ENCODE results near the gene SLMAP.
A peak's percentile ranks its signal among the peaks of the same experiment; 100 is the strongest.

SLMAP gene, protein sequence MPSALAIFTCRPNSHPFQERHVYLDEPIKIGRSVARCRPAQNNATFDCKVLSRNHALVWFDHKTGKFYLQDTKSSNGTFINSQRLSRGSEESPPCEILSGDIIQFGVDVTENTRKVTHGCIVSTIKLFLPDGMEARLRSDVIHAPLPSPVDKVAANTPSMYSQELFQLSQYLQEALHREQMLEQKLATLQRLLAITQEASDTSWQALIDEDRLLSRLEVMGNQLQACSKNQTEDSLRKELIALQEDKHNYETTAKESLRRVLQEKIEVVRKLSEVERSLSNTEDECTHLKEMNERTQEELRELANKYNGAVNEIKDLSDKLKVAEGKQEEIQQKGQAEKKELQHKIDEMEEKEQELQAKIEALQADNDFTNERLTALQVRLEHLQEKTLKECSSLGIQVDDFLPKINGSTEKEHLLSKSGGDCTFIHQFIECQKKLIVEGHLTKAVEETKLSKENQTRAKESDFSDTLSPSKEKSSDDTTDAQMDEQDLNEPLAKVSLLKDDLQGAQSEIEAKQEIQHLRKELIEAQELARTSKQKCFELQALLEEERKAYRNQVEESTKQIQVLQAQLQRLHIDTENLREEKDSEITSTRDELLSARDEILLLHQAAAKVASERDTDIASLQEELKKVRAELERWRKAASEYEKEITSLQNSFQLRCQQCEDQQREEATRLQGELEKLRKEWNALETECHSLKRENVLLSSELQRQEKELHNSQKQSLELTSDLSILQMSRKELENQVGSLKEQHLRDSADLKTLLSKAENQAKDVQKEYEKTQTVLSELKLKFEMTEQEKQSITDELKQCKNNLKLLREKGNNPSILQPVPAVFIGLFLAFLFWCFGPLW

DNA sequence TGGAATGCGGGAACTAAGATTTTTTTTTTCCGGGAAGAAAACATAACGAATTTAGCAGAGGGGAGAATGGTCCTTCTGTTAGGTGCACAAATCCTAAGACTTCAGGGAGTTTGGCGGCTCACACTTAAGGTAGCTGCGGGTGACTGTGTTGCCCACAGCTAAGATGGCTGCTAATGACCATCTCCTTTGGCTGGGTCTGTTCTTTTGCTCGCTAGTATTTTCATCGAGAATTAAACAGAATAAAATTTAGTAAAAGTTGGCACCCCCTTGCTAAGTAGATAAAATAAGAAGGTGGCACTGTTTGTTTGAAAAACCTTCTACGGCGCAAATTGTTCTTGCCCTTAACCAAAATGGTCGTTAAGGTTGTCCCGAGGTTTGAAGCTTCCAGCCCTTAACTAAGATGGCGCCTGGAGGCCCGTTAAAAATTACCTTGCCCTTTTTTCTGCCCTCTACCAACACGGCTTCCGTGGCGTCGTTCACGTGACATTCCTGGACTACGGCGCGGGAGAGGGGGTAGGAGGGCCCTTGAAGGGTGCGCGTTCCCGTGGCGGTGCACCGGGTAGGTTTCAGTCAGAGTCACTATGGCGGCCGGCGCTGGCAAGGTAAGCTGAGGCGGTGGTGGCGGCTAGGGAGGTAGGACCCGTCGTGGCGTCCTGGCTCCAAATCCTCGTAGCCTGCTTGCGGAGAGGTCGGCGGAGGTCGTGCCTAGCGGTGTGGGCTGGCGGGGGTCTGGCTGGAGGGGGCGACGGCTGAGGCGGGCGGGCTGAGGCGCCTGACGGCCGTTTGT is at the start of gene SLMAP:
TSS of gene SLMAP (plus strand) at position 569 of the 787 bp plus-strand sequence. CDS start 1,343 bp downstream, outside the sequence.
- peak; percentile 71 for DNase-seq

DNA sequence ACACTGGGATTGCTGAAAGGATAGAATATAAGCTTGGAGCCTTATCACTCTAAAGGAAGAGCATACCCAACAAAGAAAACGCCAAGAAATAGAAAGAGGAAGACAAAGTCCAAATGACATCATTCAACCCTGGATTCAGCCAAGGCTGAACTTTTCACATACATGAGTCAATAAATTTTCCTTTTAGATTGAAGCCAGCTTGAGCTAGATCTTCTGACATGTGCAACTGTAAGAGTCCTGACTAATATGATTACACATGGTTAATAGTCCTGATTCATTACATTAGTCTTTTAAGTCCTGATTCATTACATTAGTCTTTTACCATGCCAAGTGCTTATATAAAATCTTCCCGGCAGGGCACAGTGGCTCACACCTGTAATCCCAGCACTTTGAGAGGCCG is 49.6 kb upstream of the SLMAP start:
- no peak for DNase-seq

DNA sequence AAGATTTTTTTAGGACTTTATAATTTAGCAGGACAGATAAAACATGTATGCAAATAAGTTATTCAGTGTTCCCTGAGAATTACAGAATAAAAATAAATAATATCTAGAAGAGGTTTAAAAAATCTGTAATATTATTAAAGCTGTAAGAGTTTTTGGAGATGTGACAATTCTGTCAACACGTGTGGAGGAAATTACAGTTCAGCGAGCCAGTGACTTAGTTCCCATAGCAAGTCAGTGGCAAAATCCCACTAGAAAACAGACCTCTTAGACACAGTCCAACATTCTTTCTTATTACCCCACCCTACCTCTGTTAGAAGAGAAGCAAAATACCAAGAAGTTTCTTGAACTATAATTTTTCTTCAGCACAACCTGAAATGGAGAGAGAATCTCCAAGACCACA is 47.1 kb upstream of the SLMAP start:
- DNase-seq: no peak

DNA sequence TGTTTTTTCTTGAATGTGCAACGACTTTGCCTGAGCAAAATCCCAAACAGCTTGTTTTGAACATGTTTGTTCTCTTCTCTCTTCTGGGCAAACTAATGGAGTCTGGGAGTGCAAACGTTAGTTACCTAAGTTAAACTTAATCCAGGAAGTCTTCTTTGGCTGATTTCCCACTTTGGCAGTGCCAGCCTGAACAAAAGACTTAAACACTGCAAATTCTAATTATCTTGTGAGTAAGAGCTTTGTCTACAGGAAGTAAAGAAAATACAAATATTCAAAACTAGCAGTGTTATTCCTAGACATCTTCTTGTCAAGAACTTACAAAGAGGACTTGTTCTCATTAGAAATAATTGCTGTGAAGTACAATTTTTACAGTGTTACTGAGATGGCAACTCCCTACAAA is 46.5 kb upstream of the SLMAP start:
- DNase-seq: no peak

DNA sequence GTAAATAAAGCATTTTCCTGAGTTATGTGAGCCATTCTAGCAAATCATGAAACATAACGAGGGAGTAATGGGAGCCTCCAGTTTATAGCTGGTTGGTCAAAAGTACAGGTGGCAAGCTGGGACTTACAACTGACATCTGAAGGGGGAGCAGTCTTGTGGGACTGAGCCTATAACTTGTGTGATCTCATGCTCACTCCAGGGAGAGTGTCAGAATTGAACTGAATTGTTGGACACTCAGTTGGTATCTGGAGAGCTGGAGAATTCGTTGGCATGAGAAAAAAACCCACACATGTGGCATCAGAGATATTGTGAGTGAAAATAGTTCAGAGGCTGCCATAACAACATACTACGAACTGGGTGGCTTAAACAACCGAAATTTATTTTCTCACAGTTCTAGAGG is 40.4 kb upstream of the SLMAP start:
- DNase-seq: no peak

DNA sequence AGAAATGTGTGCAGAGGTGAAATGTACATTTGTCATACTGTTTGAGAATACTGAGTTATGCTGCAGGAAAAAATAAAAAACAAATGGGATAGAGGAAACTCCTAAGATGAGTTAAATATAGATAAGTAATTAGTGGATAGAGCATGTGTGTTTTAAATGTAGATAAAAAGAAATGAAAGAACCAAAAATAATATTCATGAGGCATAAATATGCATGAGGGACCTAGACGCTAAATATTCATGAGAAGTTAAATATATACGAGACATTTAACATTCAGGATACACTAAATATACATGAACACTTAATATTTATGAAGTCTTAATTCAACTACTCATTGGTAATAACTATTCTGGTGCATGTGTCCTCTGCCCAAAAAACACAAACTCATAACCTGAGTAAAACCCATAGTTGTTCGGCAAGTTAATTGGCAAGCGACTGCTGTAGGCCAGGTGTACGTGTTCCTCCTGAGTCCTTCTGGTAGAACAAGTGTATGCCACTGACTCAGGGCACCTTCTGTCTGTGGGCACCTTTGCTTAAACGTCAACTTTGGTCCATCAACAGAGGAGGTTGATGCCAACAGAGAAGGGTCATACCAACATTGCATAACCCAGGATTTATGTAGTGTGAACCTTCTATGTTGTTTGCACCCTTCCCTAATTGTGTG is 38.8 kb upstream of the SLMAP start:
- no peak for DNase-seq

DNA sequence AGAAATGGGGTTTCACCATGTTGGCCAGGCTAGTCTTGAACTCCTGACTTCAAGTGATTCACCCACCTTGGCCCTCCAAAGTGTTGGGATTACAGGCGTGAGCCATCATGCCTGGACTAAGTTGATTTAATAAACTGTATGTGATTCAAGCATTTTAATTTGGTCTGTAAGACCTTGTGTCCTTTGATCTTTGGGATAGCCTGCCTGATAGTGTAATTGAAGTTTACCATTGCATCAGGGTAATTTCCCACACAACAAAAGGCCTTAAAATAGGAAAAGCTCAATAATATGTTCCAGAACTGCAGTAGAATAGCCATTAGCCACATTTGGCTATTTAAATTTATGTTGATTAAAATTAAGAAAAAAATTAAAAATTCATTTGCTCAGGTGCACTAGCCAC is 38.0 kb upstream of the SLMAP start:
- no peak for DNase-seq

DNA sequence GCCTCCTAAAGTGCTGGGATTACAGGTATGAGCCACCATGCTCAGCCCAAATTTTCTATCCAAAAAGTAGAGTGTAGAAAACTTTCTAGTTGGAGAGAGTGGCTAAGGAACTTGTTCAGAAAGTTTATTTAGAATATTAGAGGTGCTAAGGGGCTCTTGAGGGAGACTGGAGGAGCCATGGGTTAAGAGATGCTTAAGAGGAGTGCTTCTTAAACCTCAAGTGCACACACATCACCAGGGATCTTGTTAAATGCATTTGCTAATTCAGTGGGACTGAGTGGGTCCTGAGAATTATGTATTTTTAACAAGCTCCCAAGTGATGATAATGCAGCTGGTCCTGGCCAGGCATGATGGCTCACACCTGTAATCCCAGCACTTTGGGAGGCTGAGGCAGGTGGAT is 29.7 kb upstream of the SLMAP start:
- no peak for DNase-seq

DNA sequence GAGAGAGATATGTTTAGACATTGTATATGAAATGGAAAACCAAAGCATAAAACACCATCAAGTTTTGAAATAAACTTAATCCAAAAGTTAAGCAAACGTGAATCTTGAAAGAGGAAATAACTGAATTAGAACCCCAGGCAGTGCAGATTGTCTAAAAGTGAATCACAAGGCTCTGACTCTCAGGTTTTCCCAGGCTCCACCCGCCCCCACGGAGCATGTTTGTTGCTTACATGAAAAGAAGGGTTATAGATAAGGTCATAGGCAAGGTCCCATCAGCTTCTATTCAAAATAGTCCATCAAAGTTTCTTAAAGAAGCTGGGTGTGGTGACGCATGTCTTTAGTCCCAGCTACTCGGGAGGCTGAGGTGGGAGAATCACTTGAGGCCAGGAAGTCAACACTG is 29.0 kb upstream of the SLMAP start:
- DNase-seq: no peak

DNA sequence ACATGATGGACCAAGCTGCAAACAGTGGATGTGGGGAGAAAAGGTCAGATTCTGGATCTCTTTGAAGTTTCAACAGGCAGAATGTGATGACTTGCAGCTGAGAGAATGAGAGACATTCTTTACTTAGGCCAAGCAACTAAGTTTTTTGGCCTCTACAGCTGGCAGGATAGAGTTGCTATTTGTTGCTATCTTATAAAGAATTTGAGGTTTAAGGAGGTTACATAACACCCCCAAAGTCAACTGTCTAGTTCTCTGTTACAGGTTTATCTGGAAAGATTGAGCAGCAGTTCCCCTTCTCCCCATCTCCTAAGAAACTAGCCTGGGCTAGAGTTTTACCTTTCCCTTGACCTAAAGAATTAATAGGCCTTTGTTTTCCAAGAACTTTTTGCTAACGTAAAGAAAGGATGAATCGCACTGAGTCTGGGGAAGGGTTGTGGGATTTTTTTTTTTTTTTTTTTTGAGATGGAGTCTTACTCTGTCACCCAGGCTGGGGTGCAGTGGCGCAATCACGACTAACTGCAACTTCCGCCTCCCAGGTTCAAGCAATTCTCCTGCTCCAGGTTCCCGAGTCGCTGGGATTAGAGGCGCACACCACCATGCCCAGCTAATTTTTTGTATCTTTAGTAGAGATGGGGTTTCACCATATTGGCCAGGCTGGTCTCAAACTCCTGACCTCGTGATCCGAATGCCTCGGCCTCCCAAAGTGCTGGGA is 26.6 kb upstream of the SLMAP start:
- DNase-seq: no peak

DNA sequence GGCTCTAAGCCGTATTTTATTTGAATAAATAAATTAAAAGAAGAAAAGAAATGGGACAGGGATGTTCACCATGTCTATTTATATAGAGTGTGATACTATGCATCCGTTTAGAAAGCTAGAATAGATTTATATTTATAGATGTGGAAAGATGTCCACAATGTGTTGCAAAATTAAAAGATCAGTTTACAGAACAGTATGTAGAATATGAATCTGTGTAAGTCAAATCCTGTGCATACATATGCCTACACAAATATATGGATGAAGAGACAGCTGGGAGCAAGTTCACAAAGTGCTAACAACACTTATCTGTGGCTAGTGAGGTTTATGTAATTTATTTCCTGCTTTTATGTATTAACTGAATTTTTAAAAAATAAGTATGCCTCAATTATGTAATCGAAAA is 25.4 kb upstream of the SLMAP start:
- no peak for DNase-seq

DNA sequence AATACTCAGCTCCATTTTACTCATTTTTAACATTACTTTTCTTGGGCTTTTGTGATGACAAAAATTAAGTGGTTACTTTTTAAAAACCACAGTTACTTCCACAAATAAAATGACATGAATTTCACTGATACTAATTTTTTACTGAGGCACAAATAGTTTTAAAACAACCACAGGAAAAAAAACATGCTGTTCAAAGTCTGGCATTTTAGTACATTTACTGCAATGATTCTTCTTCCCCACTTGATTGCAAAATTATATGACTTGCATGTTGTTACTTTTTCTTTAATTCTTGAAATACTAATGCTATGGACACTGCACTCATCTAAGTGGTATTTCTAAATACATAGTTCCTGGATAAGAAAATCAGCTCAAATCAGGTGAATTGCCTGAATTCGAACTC is 24.8 kb upstream of the SLMAP start:
- no peak for DNase-seq

DNA sequence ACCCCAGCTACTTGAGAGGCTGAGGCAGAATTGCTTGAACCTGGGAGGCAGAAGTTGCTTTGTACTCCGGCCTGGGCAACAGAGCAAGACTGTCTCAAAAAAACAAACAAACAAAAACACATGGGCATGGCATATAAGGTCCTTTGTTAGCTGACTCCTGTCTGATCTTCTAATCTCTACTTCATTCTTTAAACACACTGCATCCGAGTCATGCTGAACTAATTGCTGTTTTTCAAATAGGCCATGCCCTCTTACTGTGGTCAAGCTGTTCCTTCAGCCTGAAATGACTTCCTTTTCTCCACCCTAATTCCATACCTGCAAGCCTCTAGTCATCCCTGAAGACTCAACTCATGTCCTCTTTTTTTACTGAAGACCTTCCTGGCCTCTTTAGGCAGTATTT is 22.3 kb upstream of the SLMAP start:
- no peak for DNase-seq

DNA sequence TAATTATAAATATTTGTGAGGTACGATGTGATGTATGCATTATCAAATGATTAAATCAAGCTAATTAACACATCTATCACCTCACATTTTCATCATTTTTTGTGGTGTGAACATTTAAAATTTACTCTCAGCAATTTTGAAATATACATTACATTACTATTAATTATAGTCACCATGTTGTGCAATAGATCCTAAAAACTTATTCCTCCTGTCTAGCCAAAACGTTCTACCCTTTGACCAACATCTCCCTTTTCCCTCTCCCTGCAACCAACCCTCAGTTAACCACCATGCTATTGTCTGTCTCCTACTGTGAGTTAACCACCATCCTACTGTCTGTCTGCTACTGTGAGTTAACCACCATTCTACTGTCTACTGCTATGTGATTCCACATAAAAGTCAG is 20.7 kb upstream of the SLMAP start:
- DNase-seq: no peak

DNA sequence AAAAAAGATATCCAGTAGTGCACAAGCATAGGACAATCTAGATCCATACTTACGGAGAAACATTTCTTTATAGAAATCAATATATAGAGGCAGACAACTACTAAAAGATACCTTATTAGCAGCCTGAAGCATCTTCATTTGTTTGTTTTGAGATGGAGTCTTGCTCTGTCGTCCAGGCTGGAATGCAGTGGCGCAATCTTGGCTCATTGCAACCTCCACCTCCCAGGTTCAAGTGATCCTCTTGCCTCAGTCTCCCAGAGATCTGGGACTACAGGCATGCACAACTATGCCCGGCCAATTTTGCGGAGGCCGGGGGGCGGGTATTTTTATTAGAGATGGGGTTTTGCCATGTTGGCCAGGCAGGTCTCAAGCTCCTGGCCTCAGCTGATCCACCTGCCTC is 18.3 kb upstream of the SLMAP start:
- no peak for DNase-seq

DNA sequence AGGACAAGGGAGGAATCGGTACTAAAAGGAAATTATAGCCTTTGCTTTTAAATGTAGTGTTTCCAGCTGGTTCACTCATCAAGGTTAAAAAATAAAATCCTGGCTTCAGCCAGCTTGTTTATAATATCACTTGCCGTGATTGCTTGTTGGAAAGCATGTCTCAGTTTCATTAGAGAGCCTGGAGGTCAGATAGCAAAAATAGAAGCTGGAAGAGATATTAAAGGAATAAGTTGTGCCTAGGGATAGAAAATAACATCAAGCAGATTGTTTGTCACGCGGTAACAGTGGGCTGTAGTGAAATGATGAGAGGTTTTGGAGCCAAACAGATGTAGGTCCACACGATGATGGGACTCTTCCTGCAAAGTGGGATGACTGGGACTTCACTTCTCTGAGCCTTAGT is 17.7 kb upstream of the SLMAP start:
- no peak for DNase-seq

DNA sequence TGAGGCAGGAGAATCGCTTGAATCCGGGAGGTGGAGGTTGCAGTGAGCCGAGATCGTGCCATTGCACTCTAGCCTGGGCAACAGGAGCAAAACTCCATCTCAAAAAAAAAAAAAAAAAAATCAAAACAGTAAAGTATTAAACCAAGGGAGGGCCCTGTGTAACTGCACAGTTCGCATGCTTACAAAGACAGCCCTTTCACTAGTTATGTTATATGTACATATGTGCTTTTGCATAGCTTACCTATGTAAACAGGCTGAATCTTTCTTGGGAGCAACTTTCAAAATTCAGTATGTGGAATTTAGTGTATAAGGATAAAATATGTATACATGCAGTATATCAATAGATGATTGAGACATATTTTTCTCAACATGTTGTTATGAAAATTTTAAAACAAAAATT is 16.1 kb upstream of the SLMAP start:
- no peak for DNase-seq

DNA sequence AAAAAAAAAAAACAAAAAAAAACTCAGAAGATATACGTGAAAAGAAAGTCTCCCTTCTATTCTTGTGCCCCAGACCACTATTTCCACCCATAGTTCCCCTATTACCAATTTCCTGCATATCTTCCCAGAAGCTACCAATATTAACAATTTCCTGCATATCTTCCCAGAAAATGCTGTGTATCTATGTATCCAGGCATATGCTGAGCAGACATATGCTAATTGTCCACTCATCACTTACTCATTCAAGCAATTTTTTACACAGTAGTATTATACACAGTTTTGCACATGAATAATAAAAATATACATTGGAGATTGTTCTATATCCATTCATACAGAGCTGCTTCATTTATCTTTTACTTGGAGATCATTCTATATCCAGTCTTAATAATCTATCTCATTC is 12.6 kb upstream of the SLMAP start:
- no peak for DNase-seq

DNA sequence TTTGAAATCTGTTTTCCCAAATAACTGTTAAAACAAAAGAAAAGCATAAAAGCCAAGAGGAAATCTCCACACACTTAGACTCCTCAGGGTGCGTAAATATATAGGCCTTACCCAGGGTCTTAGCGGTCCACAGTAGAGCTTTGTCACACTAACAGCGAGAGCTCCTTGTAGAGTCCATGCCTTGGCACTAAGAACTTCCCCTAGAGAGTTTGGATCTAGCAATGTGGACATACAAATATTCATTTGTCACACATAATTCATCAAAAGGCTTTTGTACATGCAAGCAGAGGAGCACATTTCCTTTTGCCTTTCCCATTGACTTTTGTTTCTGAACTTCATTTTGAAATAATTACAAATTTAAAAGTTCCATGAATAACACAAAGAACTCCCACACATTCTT is 11.0 kb upstream of the SLMAP start:
- no peak for DNase-seq

DNA sequence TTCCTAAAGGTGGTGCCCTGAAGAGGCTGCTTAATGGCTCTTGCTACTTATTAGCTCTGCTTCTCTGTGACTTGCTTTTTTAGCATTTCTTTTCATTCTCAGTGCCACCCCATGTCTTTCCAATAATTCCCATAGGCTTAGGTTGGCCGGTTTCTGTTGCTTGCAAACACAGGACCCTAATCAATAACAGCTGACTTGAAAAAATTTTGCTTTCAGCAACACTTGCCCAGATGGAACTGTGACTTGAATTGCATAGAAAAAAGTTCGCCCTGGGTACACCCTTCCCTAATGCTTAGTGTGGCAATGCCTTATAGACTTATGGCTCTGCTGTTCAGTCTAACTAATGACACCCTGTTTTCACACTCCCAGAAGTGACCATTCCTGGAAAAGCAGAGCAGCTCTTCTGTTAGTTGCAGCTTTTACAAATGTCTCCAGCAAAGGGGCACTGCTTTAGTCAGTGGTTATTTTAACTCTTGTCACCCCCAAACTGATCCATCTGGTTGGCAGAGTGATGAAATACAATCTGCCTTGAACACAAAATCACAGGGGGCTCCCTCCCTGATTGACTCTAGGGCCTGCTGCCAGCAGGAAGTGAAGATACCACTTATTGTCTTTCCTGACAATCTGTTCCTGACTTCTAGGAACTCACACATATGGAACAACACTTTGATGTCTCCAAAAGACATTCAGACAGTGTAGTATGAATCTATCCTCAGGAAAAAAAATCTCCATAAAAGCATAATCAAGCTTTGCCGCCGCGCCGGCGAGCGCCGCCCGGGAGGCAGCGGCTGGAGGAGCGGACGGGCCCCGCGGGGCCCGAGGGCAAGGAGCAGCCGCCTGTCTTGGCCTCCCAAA is 9.7 kb upstream of the SLMAP start:
- DNase-seq: no peak

DNA sequence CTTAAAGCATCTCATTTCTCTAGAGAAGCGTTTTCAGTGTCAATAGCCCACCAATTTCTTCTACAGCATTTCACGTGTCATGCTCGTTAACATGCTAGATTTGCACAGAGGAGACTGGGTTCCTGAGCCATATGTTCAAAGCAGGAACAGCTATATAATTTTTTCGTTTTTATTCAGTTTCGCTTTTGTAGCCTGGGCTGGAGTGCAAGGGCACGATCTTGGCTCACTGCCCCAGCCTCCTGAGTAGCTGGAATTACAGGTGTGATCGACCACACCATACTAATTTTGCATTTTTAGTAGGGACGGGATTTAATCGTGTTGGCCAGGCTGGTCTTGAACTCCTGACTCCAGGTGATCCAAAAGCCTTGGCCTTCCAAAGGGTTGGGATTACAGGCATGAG is 6.6 kb upstream of the SLMAP start:
- DNase-seq: no peak
